DND-41 (cell line): ENCODE results near the gene BCAS3.

Experiments
- CTCF ChIP-seq: IDR thresholded peaks from 2 replicates; pipeline ENCODE4 v1.5.1; 2012; ENCODE audit warnings: borderline replicate concordance, low read length, moderate library complexity, mild to moderate bottlenecking; ENCODE audit not compliant: poor library complexity, severe bottlenecking; ENCODE audit errors: extremely low read depth
- EZH2 ChIP-seq: IDR thresholded peaks from 3 replicates; pipeline ENCODE4 v1.6.1; 2012; ENCODE audit warnings: borderline replicate concordance, low read depth, mild to moderate bottlenecking, moderate library complexity, low read length, inconsistent platforms; ENCODE audit not compliant: severe bottlenecking

GRCh38 chr17:61144617-61145564 is 467.2 kb downstream of the BCAS3 start:
- TF ChIP-seq CTCF, result no peak
- no peak for TF ChIP-seq EZH2
